Lung (tissue), 12 donors: Measurements from ENCODE around the gene HMGB4. TPM values are rescaled to one million over a fixed set of nuclear protein-coding genes. Genes with fewer than 3 reads are reported as not detected.

Experiments
- ATAC-seq: fragments of 200-7000 bp; cut with Tn5 transposase; one replicate; pipeline ENCODE4 v1.9.1; 2020; ENCODE audit warnings: moderate number of reproducible peaks; ENCODE audit not compliant: insufficient read depth, low FRiP score
- DNase-seq, 3 donors: peaks; one replicate each; pipeline ENCODE4 v3.0.0-alpha.2; 2013 to 2017
- H3K27ac ChIP-seq, 2 donors: one replicate each; pipeline ENCODE4 v1.5.1; 2013; ENCODE audit warnings: mild to moderate bottlenecking in 2 of 2, moderate library complexity in 2 of 2, control low read depth in 1 of 2, inconsistent platforms in 1 of 2, low read depth in 1 of 2, low read length in 1 of 2
- H3K27me3 ChIP-seq, 3 donors: one replicate each; pipeline ENCODE4 v1.5.1; 2013; ENCODE audit warnings: low read length in 2 of 3; ENCODE audit not compliant: control insufficient read depth in 3 of 3, insufficient read depth in 3 of 3
- H3K36me3 ChIP-seq, 4 donors: one replicate each; pipeline ENCODE4 v1.5.1; 2013; ENCODE audit warnings: low read length in 4 of 4, mild to moderate bottlenecking in 1 of 4, moderate library complexity in 1 of 4; ENCODE audit not compliant: control insufficient read depth in 4 of 4, insufficient read depth in 4 of 4
- H3K4me1 ChIP-seq, 5 donors: one replicate each; pipeline ENCODE4 v1.5.1; 2013; ENCODE audit warnings: low read length in 5 of 5, mild to moderate bottlenecking in 2 of 5, moderate library complexity in 1 of 5; ENCODE audit not compliant: control insufficient read depth in 5 of 5, insufficient read depth in 5 of 5
- H3K4me3 ChIP-seq: one replicate; pipeline ENCODE4 v1.5.1; 2013; ENCODE audit warnings: mild to moderate bottlenecking, control low read depth, moderate library complexity
- H3K9ac ChIP-seq, 2 donors: one replicate each; pipeline ENCODE4 v1.5.1; 2013; ENCODE audit warnings: low read length in 2 of 2, control low read depth in 1 of 2; ENCODE audit not compliant: insufficient read depth in 1 of 2
- H3K9me3 ChIP-seq, 4 donors: one replicate each; pipeline ENCODE4 v1.5.1; 2013; ENCODE audit warnings: low read length in 3 of 4, mild to moderate bottlenecking in 1 of 4, moderate library complexity in 1 of 4; ENCODE audit not compliant: control insufficient read depth in 4 of 4, insufficient read depth in 3 of 4
- WGBS, 2 donors: extraction: QIAGEN DNeasy Blood & Tissue Kit; methylation state at CpG; one replicate each; pipeline ENCODE4 v1.1.7; 2013; 5-methylcytosine and 5-hydroxymethylcytosine counted together
- polyA plus RNA-seq, 2 donors: library from polyadenylated mRNA; stranded (reverse); fragments of 200-250 nt; gene quantifications; one replicate each; pipeline ENCODE4 v1.2.1, GENCODE V29; 2013
- total RNA-seq, 2 donors: library from RNA; depleted of rRNA in 1 of 2; stranded (reverse); fragments of >200 nt in 1 of 2; gene quantifications; one replicate each; pipeline ENCODE4 v1.2.1, GENCODE V29; 2014 to 2021
- TF ChIP-seq, protein P1 (sequence below): IDR thresholded peaks from 2 replicates; pipeline ENCODE4 v1.5.1; 2012; ENCODE audit warnings: mild to moderate bottlenecking; ENCODE audit errors: control extremely low read depth, extremely low read depth
- donor health status: control.
- donor health status: control.
- donor health status: Bipolar disorder and iron deficiency.
- donor health status: healthy.
- donor health status: DM: yes; HTN: yes; CAD: no.

Gene HMGB4
- total and polyA plus RNA-seq, 4 donors, result not detected

DNA sequence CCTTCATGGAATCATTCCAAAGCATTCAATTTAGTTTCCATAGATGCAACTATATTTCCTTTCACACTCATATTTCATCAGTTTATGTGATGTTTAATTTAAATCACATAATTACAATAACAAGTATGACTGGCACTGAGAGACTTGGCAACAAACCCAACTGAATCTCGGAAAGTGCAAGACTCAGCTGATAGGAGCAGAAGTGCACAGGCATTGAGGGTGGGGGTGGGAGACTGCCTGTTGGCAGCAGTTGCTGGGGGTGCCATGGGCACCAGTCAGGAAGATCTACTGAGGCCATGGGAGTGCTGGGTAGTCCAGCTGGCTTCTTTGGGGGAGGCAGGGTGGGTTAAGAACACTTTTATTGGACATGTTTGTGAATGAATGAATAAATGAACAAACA is 10.4 kb upstream of the HMGB4 start:
- Histone ChIP-seq H3K27ac (no peak overlapping the region), H3K9me3 (no peaks in the 10 kb centered on the region), H3K9ac (no peak overlapping the region), H3K4me1 (no peaks in the 10 kb centered on the region), H3K36me3 (no peaks in the 10 kb centered on the region), H3K4me3 (no peak overlapping the region), H3K27me3 (peaks cover 0 to 7% (median 4%) of the 10 kb centered on the region in 3 donors)
- TF ChIP-seq, protein P1, sequence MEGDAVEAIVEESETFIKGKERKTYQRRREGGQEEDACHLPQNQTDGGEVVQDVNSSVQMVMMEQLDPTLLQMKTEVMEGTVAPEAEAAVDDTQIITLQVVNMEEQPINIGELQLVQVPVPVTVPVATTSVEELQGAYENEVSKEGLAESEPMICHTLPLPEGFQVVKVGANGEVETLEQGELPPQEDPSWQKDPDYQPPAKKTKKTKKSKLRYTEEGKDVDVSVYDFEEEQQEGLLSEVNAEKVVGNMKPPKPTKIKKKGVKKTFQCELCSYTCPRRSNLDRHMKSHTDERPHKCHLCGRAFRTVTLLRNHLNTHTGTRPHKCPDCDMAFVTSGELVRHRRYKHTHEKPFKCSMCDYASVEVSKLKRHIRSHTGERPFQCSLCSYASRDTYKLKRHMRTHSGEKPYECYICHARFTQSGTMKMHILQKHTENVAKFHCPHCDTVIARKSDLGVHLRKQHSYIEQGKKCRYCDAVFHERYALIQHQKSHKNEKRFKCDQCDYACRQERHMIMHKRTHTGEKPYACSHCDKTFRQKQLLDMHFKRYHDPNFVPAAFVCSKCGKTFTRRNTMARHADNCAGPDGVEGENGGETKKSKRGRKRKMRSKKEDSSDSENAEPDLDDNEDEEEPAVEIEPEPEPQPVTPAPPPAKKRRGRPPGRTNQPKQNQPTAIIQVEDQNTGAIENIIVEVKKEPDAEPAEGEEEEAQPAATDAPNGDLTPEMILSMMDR, result no peak
- no peak for ATAC-seq
- peak in 1 of 3 donors; percentile 22 for DNase-seq
- 39 to 53% methylated on average over 1 of the region's 1 CpG for WGBS, 2 donors

DNA sequence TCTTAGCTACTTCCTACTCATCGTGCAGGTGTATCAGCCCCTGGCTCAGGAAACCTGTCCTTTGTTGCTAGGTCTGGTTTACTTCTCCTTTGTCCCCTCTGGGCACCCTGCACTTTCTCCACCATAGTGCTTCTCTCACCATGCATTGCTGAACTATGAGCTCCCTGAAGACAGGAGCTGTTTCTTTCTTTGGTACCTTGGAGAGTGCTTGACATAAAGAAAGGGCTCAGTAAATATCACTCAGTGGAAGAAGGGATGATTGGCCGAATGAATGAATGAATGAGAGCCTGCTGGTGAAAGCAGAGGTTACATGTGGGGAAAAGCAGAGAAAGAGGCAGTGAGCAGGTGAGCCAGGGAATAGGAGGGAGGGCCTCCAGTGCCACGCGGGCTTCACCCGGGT is 9.8 kb upstream of the HMGB4 start:
- no peak for DNase-seq
- Histone ChIP-seq H3K9ac (no peak overlapping the region), H3K36me3 (no peaks in the 10 kb centered on the region), H3K9me3 (no peaks in the 10 kb centered on the region), H3K4me1 (no peaks in the 10 kb centered on the region), H3K27me3 (peaks cover 0 to 5% (median 2%) of the 10 kb centered on the region in 3 donors), H3K4me3 (no peak overlapping the region), H3K27ac (no peak overlapping the region)
- no peak for ATAC-seq
- WGBS, 2 donors, result 85 to 90% methylated on average over 5 of the region's 5 CpGs
- TF ChIP-seq, protein P1, result no peak

DNA sequence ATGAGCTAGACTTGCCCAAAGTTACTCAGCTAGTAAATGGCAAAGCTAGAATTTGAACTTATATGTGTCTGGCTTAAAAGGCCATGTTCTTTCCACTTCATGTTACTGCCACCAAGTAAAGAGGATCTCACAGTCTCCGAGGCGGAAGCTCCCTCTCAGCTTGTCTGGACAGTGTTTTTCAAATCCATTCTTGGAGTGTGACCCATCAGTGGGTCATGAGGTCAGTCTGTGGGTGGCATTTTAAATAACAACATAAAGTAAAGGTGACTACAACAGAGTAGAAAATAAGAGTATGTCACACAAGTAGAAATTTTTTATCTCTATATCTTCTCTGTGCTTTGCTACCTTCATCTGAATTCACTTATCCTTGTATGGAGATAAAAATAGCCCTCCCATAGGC is 3.2 kb upstream of the HMGB4 start:
- DNase-seq (peak; percentile 26 to 29 (median 27)), ATAC-seq (no peak)
- H3K27ac ChIP-seq, result no peak overlapping the region
- TF ChIP-seq, protein P1, result no peak
- H3K9me3 ChIP-seq, result peaks cover 0 to 3% (median 0%) of the 10 kb centered on the region in 4 donors
- H3K9ac ChIP-seq, result no peak overlapping the region
- peaks cover 0 to 5% (median 0%) of the 10 kb centered on the region in 3 donors for H3K27me3 ChIP-seq
- H3K4me1 ChIP-seq, result peaks cover 0 to 7% (median 0%) of the 10 kb centered on the region in 5 donors
- no peaks in the 10 kb centered on the region for H3K36me3 ChIP-seq
- WGBS, 2 donors, result 67 to 76% methylated on average over 2 of the region's 2 CpGs
- H3K4me3 ChIP-seq, result no peak overlapping the region
